MM.1S (cell line): ENCODE results near the gene ERCC5.

Experiments
- DNase-seq: peaks from one replicate; pipeline ENCODE4 v3.0.0-alpha.2; 2015
- H2AFZ ChIP-seq: fragments of 300-600 bp; sonication (generic); 2 replicates; pipeline ENCODE4 v1.6.0; 2016; ENCODE audit warnings: antibody characterized with exemption, low read length
- H3F3A ChIP-seq: fragments of 300-600 bp; sonication (generic); 2 replicates; pipeline ENCODE4 v1.6.1; 2016; ENCODE audit warnings: mild to moderate bottlenecking, antibody characterized with exemption, low read length, moderate library complexity, mixed read lengths; ENCODE audit not compliant: insufficient read depth
- H3K27ac ChIP-seq: fragments of 300-600 bp; sonication (generic); 2 replicates; pipeline ENCODE4 v1.5.1; 2016; ENCODE audit warnings: mild to moderate bottlenecking, low read length
- H3K27me3 ChIP-seq: fragments of 300-600 bp; sonication (generic); replicated peaks from 2 replicates; pipeline ENCODE4 v1.6.0; 2016; ENCODE audit warnings: low read length; ENCODE audit not compliant: insufficient read depth
- H3K36me3 ChIP-seq: fragments of 300-600 bp; sonication (generic); replicated peaks from 2 replicates; pipeline ENCODE4 v1.6.1; 2016; ENCODE audit warnings: mild to moderate bottlenecking, low read length, mixed read lengths; ENCODE audit not compliant: insufficient read depth
- H3K4me1 ChIP-seq: fragments of 300-600 bp; sonication (generic); 2 replicates; pipeline ENCODE4 v1.6.1; 2016; ENCODE audit warnings: low read length, mixed read lengths
- H3K4me2 ChIP-seq: fragments of 300-600 bp; sonication (generic); 2 replicates; pipeline ENCODE4 v1.6.0; 2016; ENCODE audit warnings: low read depth, low read length
- H3K4me3 ChIP-seq: fragments of 300-600 bp; sonication (generic); 2 replicates; pipeline ENCODE4 v1.5.1; 2016; ENCODE audit warnings: low read length, mixed read lengths
- H3K79me2 ChIP-seq: fragments of 300-600 bp; sonication (generic); 2 replicates; pipeline ENCODE4 v1.6.1; 2016; ENCODE audit warnings: mixed run types, low read length, mixed read lengths
- H3K9ac ChIP-seq: fragments of 300-600 bp; sonication (generic); 2 replicates; pipeline ENCODE4 v1.6.1; 2016; ENCODE audit warnings: low read length, mixed read lengths
- H3K9me2 ChIP-seq: fragments of 300-600 bp; sonication (generic); replicated peaks from 2 replicates; pipeline ENCODE4 v1.6.1; 2016; ENCODE audit warnings: mild to moderate bottlenecking, low read length, mixed read lengths; ENCODE audit not compliant: insufficient read depth
- H3K9me3 ChIP-seq: fragments of 300-600 bp; sonication (generic); replicated peaks from 2 replicates; pipeline ENCODE4 v1.6.1; 2016; ENCODE audit warnings: mild to moderate bottlenecking, low read length, mixed read lengths; ENCODE audit not compliant: insufficient read depth
- H4K20me1 ChIP-seq: fragments of 300-600 bp; sonication (generic); 2 replicates; pipeline ENCODE4 v1.6.1; 2016; ENCODE audit warnings: mild to moderate bottlenecking, low read length, moderate library complexity, mixed read lengths; ENCODE audit not compliant: insufficient read depth
- CTCF ChIP-seq: fragments of 300-600 bp; sonication (generic); IDR thresholded peaks from 2 replicates; pipeline ENCODE4 v1.5.1; 2016; ENCODE audit warnings: antibody characterized with exemption, low read length, mixed read lengths
- EZH2 ChIP-seq: fragments of 300-600 bp; sonication (generic); optimal IDR thresholded peaks from 2 replicates; pipeline ENCODE3; 2017; ENCODE audit warnings: low read depth, mild to moderate bottlenecking, antibody characterized with exemption, low read length, mixed read lengths
- EZH2phosphoT487 ChIP-seq: fragments of 300-600 bp; sonication (generic); IDR thresholded peaks from 2 replicates; pipeline ENCODE4 v1.6.1; 2018; ENCODE audit warnings: antibody characterized with exemption, low read length

The ERCC5 gene

GRCh38 chr13:102812611-102813287 is 33.1 kb upstream of the ERCC5 start:
- DNase-seq: no peak
- no peak overlapping the region for H3K9ac ChIP-seq
- peak overlapping the region; percentile 7; the same call in 1 of the 2 replicates for H3K27ac ChIP-seq
- no peaks in the 10 kb centered on the region for H3K9me2 ChIP-seq
- no peaks in the 10 kb centered on the region for H4K20me1 ChIP-seq
- peak overlapping the region; percentile 12 for H3K4me2 ChIP-seq
- H3K9me3 ChIP-seq: no peaks in the 10 kb centered on the region
- no peak overlapping the region for H2AFZ ChIP-seq
- H3K4me1 ChIP-seq: peaks cover 19% of the 10 kb centered on the region
- peaks cover 39% of the 10 kb centered on the region for H3K79me2 ChIP-seq
- H3K4me3 ChIP-seq: no peak overlapping the region
- no peaks in the 10 kb centered on the region for H3K27me3 ChIP-seq
- H3K36me3 ChIP-seq: 0 out of 2 replicates have a peak, but pooled peaks cover 3% of the 10 kb centered on the region
- TF ChIP-seq EZH2: no peak
- no peak for TF ChIP-seq EZH2phosphoT487
- no peak for TF ChIP-seq CTCF
- peaks cover 5% of the 10 kb centered on the region for H3F3A ChIP-seq

GRCh38 chr13:102814025-102814607 is 31.7 kb upstream of the ERCC5 start:
- Histone ChIP-seq H3K4me2 (peak overlapping the region; percentile 12), H3K4me3 (peak overlapping the region; percentile 1; the same call in 1 of the 2 replicates), H3K79me2 (peaks cover 38% of the 10 kb centered on the region), H4K20me1 (no peaks in the 10 kb centered on the region), H3K36me3 (0 out of 2 replicates have a peak, but pooled peaks cover 3% of the 10 kb centered on the region), H3K27me3 (no peaks in the 10 kb centered on the region), H3K9ac (no peak overlapping the region), H3K27ac (peak overlapping the region; percentile 33; the same call in 1 of the 2 replicates), H3K9me2 (no peaks in the 10 kb centered on the region), H3K9me3 (no peaks in the 10 kb centered on the region), H3F3A (peaks cover 5% of the 10 kb centered on the region), H3K4me1 (peaks cover 19% of the 10 kb centered on the region), H2AFZ (no peak overlapping the region)
- DNase-seq: peak; percentile 35
- TF ChIP-seq EZH2 (no peak), CTCF (no peak), EZH2phosphoT487 (no peak)

- no peaks in the 10 kb centered on the region for H3K9me2 ChIP-seq
- H3K9me3 ChIP-seq: no peaks in the 10 kb centered on the region
- H3K4me2 ChIP-seq: no peak overlapping the region
- H2AFZ ChIP-seq: no peak overlapping the region
- peaks cover 5% of the 10 kb centered on the region for H3F3A ChIP-seq
- no peak overlapping the region for H3K4me3 ChIP-seq
- no peak for TF ChIP-seq CTCF
- no peak for TF ChIP-seq EZH2phosphoT487
- no peak for TF ChIP-seq EZH2
- H3K79me2 ChIP-seq: peaks cover 33% of the 10 kb centered on the region
- H4K20me1 ChIP-seq: no peaks in the 10 kb centered on the region
- 0 out of 2 replicates have a peak, but pooled peaks cover 3% of the 10 kb centered on the region for H3K36me3 ChIP-seq
- H3K4me1 ChIP-seq: peaks cover 19% of the 10 kb centered on the region
- no peak for DNase-seq
- no peaks in the 10 kb centered on the region for H3K27me3 ChIP-seq
- H3K9ac ChIP-seq: no peak overlapping the region
- H3K27ac ChIP-seq: no peak overlapping the region
Measured at GRCh38 chr13:102814793-102815192, 31.0 kb upstream of the ERCC5 start.
